Chondrocyte (in vitro differentiated cells): ENCODE results near the gene TPRA1. TPM values are rescaled to one million over a fixed set of nuclear protein-coding genes. Genes with fewer than 3 reads are reported as not detected.
A peak's percentile ranks its signal among the peaks of the same experiment; 100 is the strongest.

ENCODE experiments used
- DNase-seq: peaks from one replicate; pipeline ENCODE4 v3.0.0; 2021; ENCODE audit warnings: mixed read lengths, low spot score
- H3K27ac Mint-ChIP-seq: one replicate; pipeline ENCODE4 v1.8.0; 2021; ENCODE audit warnings: mild to moderate bottlenecking, moderate library complexity, mixed read lengths; ENCODE audit not compliant: unreplicated experiment
- H3K27me3 Mint-ChIP-seq: 2 replicates; pipeline ENCODE4 v1.8.0; 2021; ENCODE audit warnings: low read depth, mixed read lengths
- H3K36me3 Mint-ChIP-seq: 2 replicates; pipeline ENCODE4 v1.8.0; 2021; ENCODE audit warnings: low read depth, mixed read lengths
- H3K4me1 Mint-ChIP-seq: 2 replicates; pipeline ENCODE4 v1.8.0; 2021; ENCODE audit warnings: low read depth, mild to moderate bottlenecking, mixed read lengths
- H3K4me3 Mint-ChIP-seq: one replicate; pipeline ENCODE4 v1.8.0; 2021; ENCODE audit warnings: mild to moderate bottlenecking, moderate library complexity, mixed read lengths; ENCODE audit not compliant: unreplicated experiment
- H3K9me3 Mint-ChIP-seq: 2 replicates; pipeline ENCODE4 v1.8.0; 2021; ENCODE audit warnings: low read depth, mixed read lengths
- total RNA-seq: library from RNA; stranded (reverse); gene quantifications from 3 replicates; pipeline ENCODE4 v1.2.1, GENCODE V29; 2021
- TF ChIP-seq, protein P1 (sequence below): fragments of 200-600 bp; sonication (generic); IDR thresholded peaks from 2 replicates; pipeline ENCODE4 v1.5.0; 2021; ENCODE audit warnings: antibody characterized with exemption, mild to moderate bottlenecking, moderate library complexity

TPRA1 gene
- total RNA-seq, 1 donor from 2014 or later, result 37.2 TPM

DNA sequence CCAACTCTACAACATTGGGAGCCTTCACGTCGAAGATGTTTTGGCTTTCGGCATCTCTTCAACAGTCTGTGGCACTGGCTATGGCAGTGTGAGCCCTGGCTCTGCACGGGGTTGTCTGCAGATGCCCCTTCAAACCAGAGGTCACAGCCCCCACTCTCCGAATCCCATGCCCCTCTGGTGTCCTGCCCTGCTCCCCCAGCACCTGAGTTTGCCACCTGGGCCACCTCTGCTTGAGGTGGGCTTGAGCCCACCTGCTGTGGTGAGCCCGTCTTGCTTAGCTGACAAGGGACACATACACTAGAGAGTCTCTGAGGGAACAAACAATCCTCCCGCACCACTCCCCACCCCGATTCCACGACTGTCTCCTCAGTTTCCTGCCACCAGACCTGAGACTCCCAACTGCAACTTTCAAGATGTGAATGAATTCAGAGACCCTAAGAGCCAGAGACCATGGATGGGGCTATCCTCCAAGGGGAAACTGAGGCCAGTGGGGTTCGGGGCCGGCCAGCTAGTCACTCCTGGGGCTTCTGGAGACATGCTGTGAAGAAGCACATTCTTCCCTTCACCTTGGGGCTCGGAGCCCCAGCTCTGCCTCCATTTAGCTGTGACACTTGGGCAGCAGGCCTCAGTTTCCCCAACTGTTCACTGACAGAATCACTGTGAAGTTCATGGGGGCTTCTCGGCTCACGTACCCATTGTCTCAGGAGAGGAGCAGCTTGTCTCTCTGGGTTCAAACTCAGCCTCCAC, 44.6 kb downstream of the TPRA1 start:
- Mint-ChIP-seq H3K27me3 (no peaks in the 10 kb centered on the region), H3K4me1 (peaks cover 32% of the 10 kb centered on the region), H3K9me3 (no peaks in the 10 kb centered on the region), H3K36me3 (no peaks in the 10 kb centered on the region), H3K27ac (no peak overlapping the region), H3K4me3 (no peak overlapping the region)
- DNase-seq, result peak; percentile 68
- TF ChIP-seq, protein P1, sequence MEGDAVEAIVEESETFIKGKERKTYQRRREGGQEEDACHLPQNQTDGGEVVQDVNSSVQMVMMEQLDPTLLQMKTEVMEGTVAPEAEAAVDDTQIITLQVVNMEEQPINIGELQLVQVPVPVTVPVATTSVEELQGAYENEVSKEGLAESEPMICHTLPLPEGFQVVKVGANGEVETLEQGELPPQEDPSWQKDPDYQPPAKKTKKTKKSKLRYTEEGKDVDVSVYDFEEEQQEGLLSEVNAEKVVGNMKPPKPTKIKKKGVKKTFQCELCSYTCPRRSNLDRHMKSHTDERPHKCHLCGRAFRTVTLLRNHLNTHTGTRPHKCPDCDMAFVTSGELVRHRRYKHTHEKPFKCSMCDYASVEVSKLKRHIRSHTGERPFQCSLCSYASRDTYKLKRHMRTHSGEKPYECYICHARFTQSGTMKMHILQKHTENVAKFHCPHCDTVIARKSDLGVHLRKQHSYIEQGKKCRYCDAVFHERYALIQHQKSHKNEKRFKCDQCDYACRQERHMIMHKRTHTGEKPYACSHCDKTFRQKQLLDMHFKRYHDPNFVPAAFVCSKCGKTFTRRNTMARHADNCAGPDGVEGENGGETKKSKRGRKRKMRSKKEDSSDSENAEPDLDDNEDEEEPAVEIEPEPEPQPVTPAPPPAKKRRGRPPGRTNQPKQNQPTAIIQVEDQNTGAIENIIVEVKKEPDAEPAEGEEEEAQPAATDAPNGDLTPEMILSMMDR, result no peak

- Mint-ChIP-seq H3K27ac (no peak overlapping the region), H3K4me1 (peaks cover 26% of the 10 kb centered on the region), H3K4me3 (no peak overlapping the region), H3K27me3 (peaks cover 2% of the 10 kb centered on the region), H3K36me3 (no peaks in the 10 kb centered on the region), H3K9me3 (no peaks in the 10 kb centered on the region)
- TF ChIP-seq, protein P1, result no peak
- no peak for DNase-seq
These were observed 45.3 kb downstream of the TPRA1 start for GRCh38 chr3:127545216-127545615.

DNA sequence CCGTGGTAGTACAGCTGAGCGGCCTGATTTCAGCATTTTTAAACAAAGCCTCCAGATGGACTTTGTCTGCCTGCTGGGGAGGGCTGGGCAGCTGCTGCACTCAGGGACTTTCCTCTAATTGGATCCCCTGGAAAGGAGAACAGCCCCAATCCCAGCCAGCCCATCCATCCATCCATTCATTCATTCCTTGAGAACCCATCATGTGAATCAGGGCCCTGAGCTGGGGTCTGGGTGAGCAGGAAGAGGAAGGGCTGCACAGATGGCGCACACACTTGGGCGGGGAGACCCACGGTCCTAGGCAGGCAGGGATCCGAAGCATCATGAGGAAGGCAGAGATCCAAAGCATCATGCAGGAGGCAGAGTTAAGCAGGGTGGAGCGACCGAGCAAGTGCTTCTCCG, 45.7 kb downstream of the TPRA1 start:
- Mint-ChIP-seq H3K4me3 (no peak overlapping the region), H3K27me3 (peaks cover 3% of the 10 kb centered on the region), H3K36me3 (no peaks in the 10 kb centered on the region), H3K27ac (no peak overlapping the region), H3K4me1 (peaks cover 21% of the 10 kb centered on the region), H3K9me3 (no peaks in the 10 kb centered on the region)
- TF ChIP-seq, protein P1, result no peak
- no peak for DNase-seq

DNA sequence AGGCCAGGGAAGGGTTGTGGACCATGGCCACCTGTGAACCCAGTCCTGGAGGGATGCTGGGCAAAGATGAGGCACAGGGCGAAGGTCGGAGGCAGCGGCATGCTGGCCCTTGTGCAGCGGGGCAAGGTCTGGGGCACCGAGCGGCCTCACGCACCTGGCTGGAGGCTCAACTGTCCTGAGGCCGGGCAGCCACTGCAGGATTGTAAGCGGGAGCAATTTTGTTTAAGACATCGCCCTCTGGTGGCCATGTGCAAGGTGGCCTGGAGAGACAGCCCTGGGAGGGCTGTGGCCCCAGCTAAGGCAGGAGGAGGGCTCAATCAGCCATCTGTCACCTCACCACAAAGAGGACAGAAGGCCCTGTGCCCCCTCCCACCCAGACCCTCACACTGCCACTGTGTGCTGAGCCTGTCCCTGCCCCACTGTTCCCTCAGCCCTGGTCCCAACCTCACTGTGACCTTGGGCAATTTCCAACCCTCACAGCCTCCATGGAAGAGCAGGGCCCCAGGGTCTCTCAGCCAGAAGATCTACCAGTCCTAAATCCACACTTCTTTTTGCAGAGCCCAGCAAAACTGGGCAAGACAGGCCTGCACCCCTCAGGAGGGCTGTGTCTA, 46.2 kb downstream of the TPRA1 start:
- no peak for DNase-seq
- TF ChIP-seq, protein P1, result peak; percentile 88
- H3K27ac Mint-ChIP-seq, result no peak overlapping the region
- no peaks in the 10 kb centered on the region for H3K36me3 Mint-ChIP-seq
- H3K9me3 Mint-ChIP-seq, result no peaks in the 10 kb centered on the region
- H3K27me3 Mint-ChIP-seq, result peaks cover 8% of the 10 kb centered on the region
- no peak overlapping the region for H3K4me3 Mint-ChIP-seq
- peaks cover 16% of the 10 kb centered on the region for H3K4me1 Mint-ChIP-seq

GRCh38 chr3:127543441-127543840, 47.1 kb downstream of the TPRA1 start:
- no peak for DNase-seq
- no peak overlapping the region for H3K4me3 Mint-ChIP-seq
- H3K4me1 Mint-ChIP-seq, result peaks cover 12% of the 10 kb centered on the region
- H3K27ac Mint-ChIP-seq, result peak overlapping the region; percentile 32
- peaks cover 12% of the 10 kb centered on the region for H3K27me3 Mint-ChIP-seq
- TF ChIP-seq, protein P1, result no peak
- H3K9me3 Mint-ChIP-seq, result no peaks in the 10 kb centered on the region
- no peaks in the 10 kb centered on the region for H3K36me3 Mint-ChIP-seq
